GM21367 (cell line): ENCODE results near the gene FTSJ3.

Source experiments
- ATAC-seq: cut with Tn5 transposase; IDR thresholded peaks from one replicate; pipeline ENCODE4 v1.9.1; 2021; ENCODE audit not compliant: unreplicated experiment

The FTSJ3 gene

DNA sequence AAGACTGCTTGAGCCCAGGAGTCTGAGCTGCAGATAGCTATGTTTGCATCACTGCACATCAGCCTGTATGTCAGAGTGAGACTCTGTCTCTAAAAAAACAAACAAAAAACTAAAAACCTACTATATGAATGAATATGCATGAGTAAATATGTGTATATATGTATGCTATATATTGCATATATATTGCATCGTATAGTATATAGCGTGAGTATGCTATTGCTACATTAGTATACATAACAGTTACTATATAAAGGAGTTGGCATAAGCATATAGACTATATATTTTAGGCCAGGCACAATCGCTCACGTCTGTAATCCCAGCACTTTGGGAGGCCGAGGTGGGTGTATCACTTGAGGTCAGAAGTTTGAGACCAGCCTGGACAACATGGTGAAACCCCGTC is 37.4 kb downstream of the FTSJ3 start:
- no peak for ATAC-seq

DNA sequence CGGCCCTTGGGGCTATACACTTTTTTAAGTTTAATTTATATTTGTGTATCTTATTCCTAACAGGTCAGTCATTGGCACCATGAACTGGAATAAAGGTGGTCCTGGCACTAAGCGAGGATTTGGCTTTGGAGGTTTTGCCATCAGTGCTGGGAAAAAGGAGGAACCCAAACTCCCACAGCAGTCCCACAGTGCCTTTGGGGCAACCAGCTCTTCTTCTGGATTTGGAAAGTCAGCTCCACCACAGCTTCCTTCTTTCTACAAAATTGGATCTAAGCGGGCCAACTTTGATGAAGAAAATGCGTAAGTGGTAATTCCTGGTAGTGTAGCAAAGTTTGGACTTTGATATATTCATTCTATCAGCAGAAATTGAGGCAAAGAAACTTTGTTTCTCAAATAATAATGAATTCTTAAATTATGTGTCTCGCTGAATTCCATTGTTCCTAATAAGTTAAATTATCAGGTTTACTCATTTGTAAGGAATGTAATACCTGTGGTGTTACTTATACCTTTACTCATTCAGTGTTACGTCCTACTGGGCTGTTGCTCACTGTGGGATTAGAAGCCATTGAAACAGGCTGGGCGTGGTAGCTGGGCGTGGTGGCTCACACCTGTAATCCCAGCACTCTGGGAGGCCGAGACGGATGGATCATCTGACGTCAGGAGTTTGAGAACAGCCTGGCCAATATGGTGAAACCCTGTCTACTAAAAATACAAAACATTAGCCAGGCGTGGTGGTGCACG is 40.3 kb downstream of the FTSJ3 start:
- ATAC-seq = no peak

DNA sequence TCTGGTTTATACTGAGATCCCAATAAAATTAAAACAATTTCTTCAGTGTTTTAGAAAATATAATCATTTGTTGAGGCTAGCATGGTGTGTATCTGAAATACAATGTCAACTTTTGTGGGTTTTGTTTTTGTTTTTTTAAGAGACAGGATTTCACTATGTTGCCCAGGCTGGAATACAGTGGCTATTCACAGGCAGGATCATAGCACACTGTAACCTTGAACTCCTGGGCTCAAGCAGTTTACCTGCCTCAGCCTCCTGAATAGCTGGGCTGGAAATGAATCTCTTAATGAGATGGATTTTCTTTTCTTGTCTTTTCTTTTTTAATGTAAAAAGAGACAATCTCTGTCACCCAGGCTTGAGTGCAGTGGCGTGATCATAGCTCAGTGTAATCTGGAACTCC is 41.3 kb downstream of the FTSJ3 start:
- ATAC-seq = no peak

DNA sequence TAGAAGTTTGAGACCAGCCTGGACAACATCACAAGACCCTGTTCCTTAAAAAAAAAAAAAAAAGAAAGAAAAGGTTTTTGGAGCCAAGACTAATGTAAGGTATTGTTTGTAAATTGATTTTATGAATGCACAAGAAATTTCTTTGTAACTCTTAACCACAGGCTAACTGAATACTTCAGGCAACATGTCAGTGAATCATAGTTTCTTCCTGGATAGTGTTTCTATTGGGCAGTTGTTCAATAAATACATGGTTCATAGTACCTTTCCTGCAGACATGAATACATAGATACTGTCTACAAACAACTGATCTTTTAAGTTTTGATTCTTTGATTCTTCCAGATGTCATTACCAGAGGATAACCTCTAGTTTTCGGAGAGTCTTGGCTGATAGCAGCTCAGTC is 41.9 kb downstream of the FTSJ3 start:
- no peak for ATAC-seq

DNA sequence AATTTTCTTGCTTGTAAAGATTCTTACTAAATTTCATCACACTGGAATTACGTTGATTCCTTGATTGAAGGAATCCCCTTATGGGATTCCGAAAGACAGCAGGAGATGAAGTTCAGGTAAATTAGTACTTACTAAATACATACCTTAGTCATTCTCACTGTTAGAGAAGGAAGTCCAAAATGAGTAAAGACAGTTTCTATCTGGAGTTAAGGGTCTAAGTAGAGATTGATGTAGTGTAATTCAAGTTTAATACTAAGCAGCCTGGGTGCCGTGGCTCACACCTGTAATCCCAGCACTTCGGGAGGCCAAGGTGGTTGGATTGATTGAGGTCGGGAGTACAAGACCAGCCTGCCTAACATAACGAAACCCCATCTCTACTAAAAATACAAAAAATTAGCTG is 43.9 kb downstream of the FTSJ3 start:
- ATAC-seq = no peak

DNA sequence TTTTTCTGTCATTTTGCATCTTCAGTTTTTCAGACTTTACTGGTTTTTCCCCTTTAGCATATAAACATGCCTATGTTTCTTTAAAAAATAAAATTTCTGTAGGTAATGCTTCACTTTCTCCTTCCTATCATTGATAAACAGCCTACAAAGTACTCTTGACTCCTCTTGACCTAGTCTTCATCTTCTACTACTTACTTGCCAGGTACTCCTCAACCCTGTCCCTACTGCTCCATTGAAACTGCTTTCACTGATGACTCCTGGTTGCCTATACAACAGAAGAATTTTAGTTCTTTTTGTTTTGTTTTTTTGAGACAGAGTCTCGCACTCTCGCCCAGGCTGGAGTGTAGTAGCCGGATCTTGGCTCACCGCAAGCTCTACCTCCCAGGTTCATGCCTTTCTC is 46.5 kb downstream of the FTSJ3 start:
- ATAC-seq = no peak

DNA sequence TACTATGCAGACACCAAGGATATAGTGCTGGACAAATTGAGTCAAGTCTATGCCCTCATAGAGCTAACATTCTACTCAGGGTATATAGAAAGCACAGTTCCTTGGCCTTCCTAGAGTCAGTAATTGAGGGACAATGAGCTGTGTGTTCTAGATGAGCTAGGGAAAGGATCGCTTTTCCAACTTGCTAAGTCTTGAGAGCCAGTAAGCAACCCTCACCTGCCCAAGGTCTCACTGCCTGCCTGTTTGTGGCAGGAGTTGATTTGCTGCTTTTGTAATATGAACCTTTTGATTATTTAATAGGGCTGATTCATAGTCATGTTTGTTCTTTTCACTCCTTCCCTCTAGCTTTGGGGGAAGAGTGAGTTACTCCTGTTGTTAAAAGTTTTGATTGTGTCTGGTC is 47.0 kb downstream of the FTSJ3 start:
- ATAC-seq = no peak

DNA sequence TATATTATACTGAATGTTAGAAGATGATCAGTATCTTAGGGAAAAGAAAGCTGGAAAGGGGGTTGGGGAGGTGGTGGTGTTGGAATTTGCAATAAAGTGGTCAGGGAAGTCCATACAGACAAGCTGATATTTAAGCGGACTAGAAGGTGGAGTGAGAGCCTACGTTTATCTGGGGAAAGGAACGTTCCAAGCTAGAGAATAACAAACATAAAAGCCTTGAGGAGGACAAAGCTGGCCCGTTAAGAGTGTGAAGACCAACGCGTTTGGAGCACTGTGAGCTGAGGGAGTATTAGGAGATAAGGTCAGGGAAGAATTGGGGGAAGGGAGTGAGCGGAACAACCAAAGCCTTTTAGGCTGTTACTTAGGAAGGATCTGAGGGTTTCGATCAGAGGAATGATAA is 52.0 kb downstream of the FTSJ3 start:
- ATAC-seq = no peak

DNA sequence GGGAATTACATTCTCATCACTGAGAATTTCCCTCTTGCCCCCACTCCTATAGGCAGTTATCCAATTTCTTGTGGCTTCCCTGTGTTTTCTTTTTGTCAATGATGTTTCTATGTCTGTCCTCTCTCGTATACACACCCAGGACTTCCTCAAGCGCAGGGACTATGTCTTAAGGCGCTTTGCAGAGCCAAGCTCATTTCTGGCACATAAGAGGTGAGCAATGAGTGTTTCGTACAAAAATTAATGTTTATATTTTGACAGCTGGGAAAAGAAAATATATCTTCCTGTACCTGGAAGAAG is 52.5 kb downstream of the FTSJ3 start:
- no peak for ATAC-seq

DNA sequence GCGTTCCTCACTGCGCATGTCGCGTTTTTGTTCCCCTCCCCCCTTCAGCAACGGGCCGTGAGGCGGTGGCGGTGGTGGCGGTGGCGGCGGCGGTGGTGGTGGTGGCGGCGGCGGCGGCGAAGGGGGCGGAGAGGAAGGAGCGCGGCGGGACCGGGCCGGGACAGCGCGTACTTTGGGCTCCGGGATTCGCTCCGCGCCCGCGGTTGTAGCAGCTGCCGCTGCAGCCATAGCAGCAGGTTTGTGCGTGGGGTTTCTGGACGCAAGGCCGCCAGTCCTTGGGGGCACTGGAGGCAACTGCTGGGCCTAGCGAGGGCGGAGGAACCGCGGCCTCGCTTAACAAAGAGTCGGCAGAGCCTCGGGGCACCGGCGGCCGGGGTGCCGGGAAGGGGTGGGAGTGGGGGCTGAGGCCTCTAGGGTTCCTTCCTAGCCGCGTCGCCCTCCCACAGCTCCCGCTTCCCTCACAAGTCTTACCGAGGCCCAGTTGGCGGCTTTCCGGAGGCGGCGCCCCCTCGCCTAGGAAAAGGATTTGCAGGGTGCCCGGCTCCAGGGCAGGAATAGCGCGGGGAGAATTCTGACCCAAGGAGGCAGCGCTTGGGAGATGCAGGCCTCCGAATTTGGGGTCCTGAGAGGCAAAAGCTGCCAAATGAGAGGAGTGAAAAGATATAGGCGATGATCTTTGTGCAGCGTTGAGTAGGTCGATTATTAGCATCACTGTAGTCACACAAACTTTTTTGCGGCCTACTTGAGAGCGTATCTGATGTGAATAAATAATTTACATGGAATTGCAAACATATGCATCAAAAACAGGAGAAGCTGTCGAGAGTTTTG is 53.1 kb downstream of the FTSJ3 start, which contains the start of gene DDX42:
TSS of gene DDX42 (plus strand) at position 30 of the 828 bp plus-strand sequence. CDS start 12,880 bp downstream, outside the sequence.
- no peak for ATAC-seq

DNA sequence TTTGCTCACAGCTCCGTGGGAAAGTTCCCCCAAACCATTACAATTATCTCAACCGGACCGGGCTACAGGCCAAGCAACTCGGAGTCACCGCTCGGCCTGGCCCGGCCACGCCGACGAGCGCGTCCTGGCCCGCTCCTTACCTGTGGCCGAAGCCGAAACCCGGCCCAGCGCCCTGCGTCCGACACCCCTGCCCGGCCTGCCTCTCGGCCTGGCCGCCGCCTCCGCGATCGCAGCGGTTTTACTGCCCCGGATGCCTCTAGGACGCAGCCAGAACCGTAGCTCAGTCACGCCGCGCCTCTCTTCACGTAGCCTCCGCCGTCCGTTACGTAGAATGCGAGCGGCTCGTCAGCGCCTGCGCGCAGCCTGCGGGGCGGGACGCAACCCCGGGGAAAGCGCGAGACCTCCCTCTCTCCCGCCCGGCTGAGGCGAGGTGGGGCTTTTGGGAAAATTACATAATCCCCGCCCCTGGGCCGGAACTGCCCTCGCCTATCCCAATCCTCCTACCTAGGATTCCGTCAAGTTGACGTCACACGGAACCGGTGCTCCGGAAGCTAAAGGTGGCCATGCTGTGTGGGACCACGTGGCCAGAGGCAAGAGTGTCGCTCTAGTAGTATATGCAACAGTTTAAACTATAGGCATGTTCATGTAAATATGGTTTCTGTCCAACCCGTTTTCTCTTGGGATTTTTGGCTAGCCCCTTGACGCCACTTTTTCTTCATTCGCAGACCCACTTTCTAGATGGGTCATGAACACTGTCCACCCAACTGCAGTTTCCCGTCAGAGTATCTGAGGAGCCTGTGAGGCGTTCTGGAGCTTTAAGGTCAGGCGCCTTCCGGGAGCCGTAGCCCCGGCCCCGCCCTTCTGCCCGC is 54.0 kb downstream of the FTSJ3 start, which contains the start of gene CCDC47:
TSS of gene CCDC47 (minus strand) at position 326 of the 869 bp plus-strand sequence. CDS start 7,422 bp downstream, outside the sequence.
- peak; percentile 75 for ATAC-seq

DNA sequence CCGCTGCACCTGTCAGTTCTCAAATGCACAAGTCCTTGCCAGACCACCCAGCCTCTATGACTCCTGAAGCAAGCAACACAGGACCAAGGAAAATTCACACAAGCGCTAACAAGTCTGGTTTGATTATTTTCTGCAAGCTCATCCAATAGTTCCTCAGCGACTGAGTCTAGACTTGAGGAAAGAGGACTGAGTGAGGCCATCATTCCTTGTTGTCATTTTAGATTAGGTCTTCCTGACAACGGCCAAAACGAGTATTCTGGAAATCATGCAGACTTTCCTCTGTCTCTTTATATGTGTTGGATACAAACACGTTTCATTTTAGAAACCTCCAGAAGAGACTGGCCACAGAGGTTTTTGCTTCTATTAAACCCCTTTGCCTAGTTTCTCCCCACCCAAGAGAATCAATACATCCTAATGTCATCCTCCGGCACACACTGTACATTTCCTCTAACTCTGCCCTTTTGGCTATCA is 54.6 kb downstream of the FTSJ3 start:
- no peak for ATAC-seq
